ENCODE results near the gene TMTC4. TPM values are rescaled to one million over a fixed set of nuclear protein-coding genes. Genes with fewer than 3 reads are reported as not detected.
"Not testable (repeated sequence)": the region's sequence is repeated elsewhere in the genome, so short reads cannot be mapped to it uniquely, and the experiment has no call there.

Gene TMTC4
- total RNA-seq, 1 donor, result 11.7 TPM

GRCh38 chr13:100707818-100708740 is 33.5 kb upstream of the TMTC4 start:
- H3K4me3 ChIP-seq (ENCODE audit: low read depth, low read length), result no peak overlapping the region
- TF ChIP-seq, protein P1, sequence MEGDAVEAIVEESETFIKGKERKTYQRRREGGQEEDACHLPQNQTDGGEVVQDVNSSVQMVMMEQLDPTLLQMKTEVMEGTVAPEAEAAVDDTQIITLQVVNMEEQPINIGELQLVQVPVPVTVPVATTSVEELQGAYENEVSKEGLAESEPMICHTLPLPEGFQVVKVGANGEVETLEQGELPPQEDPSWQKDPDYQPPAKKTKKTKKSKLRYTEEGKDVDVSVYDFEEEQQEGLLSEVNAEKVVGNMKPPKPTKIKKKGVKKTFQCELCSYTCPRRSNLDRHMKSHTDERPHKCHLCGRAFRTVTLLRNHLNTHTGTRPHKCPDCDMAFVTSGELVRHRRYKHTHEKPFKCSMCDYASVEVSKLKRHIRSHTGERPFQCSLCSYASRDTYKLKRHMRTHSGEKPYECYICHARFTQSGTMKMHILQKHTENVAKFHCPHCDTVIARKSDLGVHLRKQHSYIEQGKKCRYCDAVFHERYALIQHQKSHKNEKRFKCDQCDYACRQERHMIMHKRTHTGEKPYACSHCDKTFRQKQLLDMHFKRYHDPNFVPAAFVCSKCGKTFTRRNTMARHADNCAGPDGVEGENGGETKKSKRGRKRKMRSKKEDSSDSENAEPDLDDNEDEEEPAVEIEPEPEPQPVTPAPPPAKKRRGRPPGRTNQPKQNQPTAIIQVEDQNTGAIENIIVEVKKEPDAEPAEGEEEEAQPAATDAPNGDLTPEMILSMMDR (IDR thresholded peaks at IDR 0.05; ENCODE audit: insufficient read depth, low read depth, low read length), result no peak
- DNase-seq (ENCODE audit: low read depth), result no peak

DNA sequence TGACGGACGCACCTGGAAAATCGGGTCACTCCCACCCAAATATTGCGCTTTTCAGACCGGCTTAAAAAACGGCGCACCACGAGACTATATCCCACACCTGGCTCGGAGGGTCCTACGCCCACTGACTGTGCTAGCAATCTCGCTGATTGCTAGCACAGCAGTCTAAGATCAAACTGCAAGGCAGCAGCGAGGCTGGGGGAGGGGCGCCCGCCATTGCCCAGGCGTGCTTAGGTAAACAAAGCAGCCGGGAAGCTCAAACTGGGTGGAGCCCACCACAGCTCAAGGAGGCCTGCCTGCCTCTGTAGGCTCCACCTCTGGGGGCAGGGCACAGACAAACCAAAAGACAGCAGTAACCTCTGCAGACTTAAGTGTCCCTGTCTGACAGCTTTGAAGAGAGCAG is 23.7 kb upstream of the TMTC4 start:
- not testable (repeated sequence) for DNase-seq (ENCODE audit: low read depth); H3K4me3 ChIP-seq (ENCODE audit: low read depth, low read length)

GRCh38 chr13:100695509-100695773 is 20.8 kb upstream of the TMTC4 start:
- TF ChIP-seq, protein P1 (IDR thresholded peaks at IDR 0.05; ENCODE audit: insufficient read depth, low read depth, low read length), result no peak
- no peak for DNase-seq (ENCODE audit: low read depth)
- H3K4me3 ChIP-seq (ENCODE audit: low read depth, low read length), result no peak overlapping the region

- no peak overlapping the region for H3K4me3 ChIP-seq (ENCODE audit: low read depth, low read length)
- TF ChIP-seq, protein P1 (IDR thresholded peaks at IDR 0.05; ENCODE audit: insufficient read depth, low read depth, low read length), result peak; percentile 66
- peak; percentile 24 for DNase-seq (ENCODE audit: low read depth)
These were observed 20.3 kb upstream of the TMTC4 start for GRCh38 chr13:100694722-100695508.

DNA sequence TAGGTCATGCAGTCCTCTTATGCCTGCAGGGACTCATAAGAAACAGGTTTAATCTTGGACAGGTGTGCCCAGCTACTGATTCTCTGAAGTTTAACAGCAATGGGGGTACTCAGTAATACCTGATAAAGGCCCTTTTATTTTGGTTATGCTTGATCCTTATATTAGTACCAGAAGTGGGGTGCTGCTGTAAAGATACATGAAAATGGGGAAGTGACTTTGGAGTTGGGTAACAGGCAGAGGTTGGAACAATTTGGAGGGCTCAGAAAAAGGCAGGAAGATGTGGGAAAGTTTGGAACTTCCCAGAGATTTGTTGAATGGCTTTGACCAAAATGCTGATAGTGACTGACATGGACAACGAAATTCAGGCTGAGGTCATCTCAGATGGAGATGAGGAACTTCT is 14.6 kb upstream of the TMTC4 start:
- no peak overlapping the region for H3K4me3 ChIP-seq (ENCODE audit: low read depth, low read length)
- TF ChIP-seq, protein P1 (IDR thresholded peaks at IDR 0.05; ENCODE audit: insufficient read depth, low read depth, low read length), result no peak
- no peak for DNase-seq (ENCODE audit: low read depth)

DNA sequence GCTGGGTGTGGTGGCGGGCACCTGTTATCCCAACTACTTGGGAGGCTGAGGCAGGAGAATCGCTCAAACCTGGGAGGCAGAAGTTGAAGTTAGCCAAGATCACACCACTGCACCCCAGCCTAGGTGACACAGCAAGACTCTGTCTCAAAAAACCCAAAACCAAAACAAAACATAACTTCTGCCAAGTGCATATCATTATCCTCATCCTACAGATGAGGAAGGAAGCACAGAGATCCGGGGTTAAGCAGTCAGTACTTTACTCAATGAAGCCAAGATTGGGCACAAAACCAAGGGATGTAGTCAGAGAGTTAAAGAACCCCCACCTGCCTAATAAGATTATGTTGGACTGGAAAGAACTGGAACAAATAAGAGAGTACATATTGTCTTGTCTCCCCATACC is 5.5 kb upstream of the TMTC4 start:
- no peak for DNase-seq (ENCODE audit: low read depth)
- H3K4me3 ChIP-seq (ENCODE audit: low read depth, low read length), result no peak overlapping the region
- TF ChIP-seq, protein P1 (IDR thresholded peaks at IDR 0.05; ENCODE audit: insufficient read depth, low read depth, low read length), result no peak

GRCh38 chr13:100677128-100677527 is 2.5 kb upstream of the TMTC4 start:
- DNase-seq (ENCODE audit: low read depth); H3K4me3 ChIP-seq (ENCODE audit: low read depth, low read length): not testable (repeated sequence)

All from fibroblast of villous mesenchyme (primary cell).